ENCODE results near the gene SPTBN5.

SPTBN5 gene

DNA sequence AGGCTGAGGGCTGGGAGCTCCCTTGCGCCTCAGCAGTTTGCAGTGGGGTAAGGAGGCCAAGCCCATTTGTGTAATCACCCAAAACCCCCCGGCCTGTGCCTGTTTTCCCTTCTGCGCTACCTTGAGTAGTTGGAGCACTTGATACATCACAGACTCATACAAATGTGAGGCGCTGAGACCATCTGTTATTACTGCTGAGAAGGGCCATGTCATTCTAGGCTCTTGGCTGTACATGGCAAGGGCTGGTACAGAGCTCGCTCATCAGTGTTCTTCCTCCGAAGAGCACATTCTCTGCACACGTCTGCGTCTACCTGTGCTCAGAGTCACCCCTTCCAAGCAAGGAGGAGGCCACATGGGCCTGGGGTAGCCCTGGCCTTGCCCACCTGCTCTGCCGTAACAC is 45.9 kb downstream of the SPTBN5 start:
- H3K27me3 ChIP-seq (replicated peaks in 2 of 5; ENCODE audit: control insufficient read depth in 4 of 5, insufficient read depth in 5 of 5, low read length in 4 of 5) = peaks cover 0 to 9% (median 0%) of the 10 kb centered on the region in 5 experiments
- no peak for DNase-seq
- H3K4me3 ChIP-seq (ENCODE audit: control insufficient read depth in 1 of 7, extremely low read depth in 1 of 7, insufficient read depth in 4 of 7, low read depth in 2 of 7, low read length in 6 of 7) = no peak overlapping the region
- CTCF ChIA-PET = interaction anchor here (1.3 to 2.4 kb wide), 2 partner anchors 9 to 10 kb away, joined by 3 to 8 read pairs; partner anchors contain the start of gene PLA2G4B
- POLR2A ChIA-PET = interaction anchor here (0.6 kb wide), 1 partner anchor 1266 kb away, joined by 3 read pairs; no protein-coding TSS in a partner anchor
- no peaks in the 10 kb centered on the region for H3K4me1 ChIP-seq (ENCODE audit: control extremely low read depth in 1 of 4, control insufficient read depth in 4 of 4, insufficient read depth in 4 of 4, low read length in 3 of 4)
- no peak overlapping the region for H3K27ac ChIP-seq (ENCODE audit: insufficient read depth in 1 of 2, low read depth in 1 of 2, low read length in 2 of 2, poor library complexity in 1 of 2, severe bottlenecking in 2 of 2)
- peaks cover 0 to 40% (median 19%) of the 10 kb centered on the region in 4 experiments for H3K36me3 ChIP-seq (ENCODE audit: control insufficient read depth in 4 of 4, insufficient read depth in 4 of 4, low read length in 3 of 4)
- no peaks in the 10 kb centered on the region for H3K9me3 ChIP-seq (ENCODE audit: control extremely low read depth in 1 of 5, control insufficient read depth in 4 of 5, insufficient read depth in 2 of 5, low read depth in 1 of 5, low read length in 4 of 5)
- WGBS (ENCODE audit: insufficient coverage) = 97% methylated on average over 9 of the region's 9 CpGs

DNA sequence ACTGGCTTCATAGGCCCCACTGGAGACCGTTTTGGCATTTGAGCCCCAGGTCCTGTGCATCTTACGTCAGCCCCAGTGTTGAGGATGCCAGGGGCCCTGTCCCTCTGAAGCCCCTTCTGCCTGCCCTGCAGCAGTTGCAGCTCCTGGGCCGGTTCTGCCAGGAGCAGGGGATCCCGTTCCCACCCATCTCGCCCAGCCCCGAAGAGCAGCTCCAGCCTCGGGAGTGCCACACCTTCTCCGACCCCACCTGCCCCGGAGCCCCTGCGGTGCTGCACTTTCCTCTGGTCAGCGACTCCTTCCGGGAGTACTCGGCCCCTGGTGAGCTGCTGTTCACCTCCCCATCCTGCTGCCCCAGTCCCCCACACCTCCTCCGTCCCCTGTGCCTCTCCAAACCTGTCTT is 46.6 kb downstream of the SPTBN5 start:
- Histone ChIP-seq H3K4me3 (ENCODE audit: control insufficient read depth in 1 of 7, extremely low read depth in 1 of 7, insufficient read depth in 4 of 7, low read depth in 2 of 7, low read length in 6 of 7) (no peak overlapping the region), H3K9me3 (ENCODE audit: control extremely low read depth in 1 of 5, control insufficient read depth in 4 of 5, insufficient read depth in 2 of 5, low read depth in 1 of 5, low read length in 4 of 5) (no peaks in the 10 kb centered on the region), H3K4me1 (ENCODE audit: control extremely low read depth in 1 of 4, control insufficient read depth in 4 of 4, insufficient read depth in 4 of 4, low read length in 3 of 4) (no peaks in the 10 kb centered on the region), H3K27ac (ENCODE audit: insufficient read depth in 1 of 2, low read depth in 1 of 2, low read length in 2 of 2, poor library complexity in 1 of 2, severe bottlenecking in 2 of 2) (no peak overlapping the region), H3K36me3 (ENCODE audit: control insufficient read depth in 4 of 4, insufficient read depth in 4 of 4, low read length in 3 of 4) (peaks cover 0 to 40% (median 19%) of the 10 kb centered on the region in 4 experiments), H3K27me3 (replicated peaks in 2 of 5; ENCODE audit: control insufficient read depth in 4 of 5, insufficient read depth in 5 of 5, low read length in 4 of 5) (peaks cover 0 to 9% (median 0%) of the 10 kb centered on the region in 5 experiments)
- CTCF ChIA-PET = interaction anchor here (1.0 to 2.4 kb wide), 2 partner anchors 8 to 17 kb away, joined by 3 to 8 read pairs; partner anchors contain the start of gene PLA2G4B
- 98% methylated on average over 12 of the region's 14 CpGs for WGBS (ENCODE audit: insufficient coverage)
- POLR2A ChIA-PET = no interaction called here
- DNase-seq = no peak

DNA sequence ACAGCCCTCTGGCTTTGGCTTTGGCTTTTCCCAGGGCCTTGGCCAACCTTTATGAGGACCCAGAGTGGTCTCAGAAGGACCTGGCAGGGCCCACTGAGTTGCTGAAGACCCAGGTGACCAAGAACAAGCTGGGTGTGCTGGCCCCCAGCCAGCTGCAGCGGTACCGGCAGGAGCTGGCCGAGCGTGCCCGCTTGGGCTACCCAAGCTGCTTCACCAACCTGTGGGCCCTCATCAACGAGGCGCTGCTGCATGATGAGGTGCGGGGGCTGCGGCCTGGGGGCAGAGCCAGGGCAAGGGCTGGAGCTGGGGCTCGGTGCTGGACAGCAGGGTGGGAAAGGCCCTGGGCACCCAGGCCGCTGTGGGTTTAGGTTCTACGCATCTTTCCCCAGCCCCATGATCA is 49.0 kb downstream of the SPTBN5 start:
- Histone ChIP-seq H3K27me3 (replicated peaks in 2 of 5; ENCODE audit: control insufficient read depth in 4 of 5, insufficient read depth in 5 of 5, low read length in 4 of 5) (no peaks in the 10 kb centered on the region), H3K4me3 (ENCODE audit: control insufficient read depth in 1 of 7, extremely low read depth in 1 of 7, insufficient read depth in 4 of 7, low read depth in 2 of 7, low read length in 6 of 7) (no peak overlapping the region), H3K36me3 (ENCODE audit: control insufficient read depth in 4 of 4, insufficient read depth in 4 of 4, low read length in 3 of 4) (peaks cover 0 to 52% (median 19%) of the 10 kb centered on the region in 4 experiments), H3K27ac (ENCODE audit: insufficient read depth in 1 of 2, low read depth in 1 of 2, low read length in 2 of 2, poor library complexity in 1 of 2, severe bottlenecking in 2 of 2) (no peak overlapping the region), H3K9me3 (ENCODE audit: control extremely low read depth in 1 of 5, control insufficient read depth in 4 of 5, insufficient read depth in 2 of 5, low read depth in 1 of 5, low read length in 4 of 5) (no peaks in the 10 kb centered on the region), H3K4me1 (ENCODE audit: control extremely low read depth in 1 of 4, control insufficient read depth in 4 of 4, insufficient read depth in 4 of 4, low read length in 3 of 4) (peaks cover 0 to 6% (median 0%) of the 10 kb centered on the region in 4 experiments)
- POLR2A ChIA-PET = no interaction called here
- 81% methylated on average over 6 of the region's 12 CpGs for WGBS (ENCODE audit: insufficient coverage)
- no peak for DNase-seq
- CTCF ChIA-PET = interaction anchor here (1.1 to 1.5 kb wide), 4 partner anchors 13 to 77 kb away, joined by 3 to 4 read pairs (median 4); no protein-coding TSS in a partner anchor

DNA sequence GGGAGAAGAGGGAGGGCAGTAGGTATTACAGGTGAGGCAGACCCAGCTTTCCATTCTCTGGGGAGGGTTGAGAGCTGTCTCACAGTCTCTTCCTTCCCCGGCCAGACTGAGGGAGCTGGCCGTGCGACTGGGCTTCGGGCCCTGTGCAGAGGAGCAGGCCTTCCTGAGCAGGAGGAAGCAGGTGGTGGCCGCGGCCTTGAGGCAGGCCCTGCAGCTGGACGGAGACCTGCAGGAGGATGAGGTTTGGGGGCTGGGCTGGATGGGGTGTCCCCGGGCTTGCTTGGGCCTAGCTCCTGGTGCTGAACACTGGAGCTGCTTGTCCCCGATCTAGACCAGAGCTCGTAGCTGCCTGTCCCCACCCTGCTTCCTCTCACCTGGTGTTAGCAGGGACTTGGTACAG is 50.3 kb downstream of the SPTBN5 start:
- DNase-seq = peak in 1 of 3 donors; percentile 27
- no peaks in the 10 kb centered on the region for H3K9me3 ChIP-seq (ENCODE audit: control extremely low read depth in 1 of 5, control insufficient read depth in 4 of 5, insufficient read depth in 2 of 5, low read depth in 1 of 5, low read length in 4 of 5)
- H3K4me3 ChIP-seq (ENCODE audit: control insufficient read depth in 1 of 7, extremely low read depth in 1 of 7, insufficient read depth in 4 of 7, low read depth in 2 of 7, low read length in 6 of 7) = no peak overlapping the region
- ChIA-PET CTCF (interaction anchor here (1.1 to 1.5 kb wide), 2 partner anchors 11 to 12 kb away, joined by 4 read pairs; no protein-coding TSS in a partner anchor), POLR2A (no interaction called here)
- H3K4me1 ChIP-seq (ENCODE audit: control extremely low read depth in 1 of 4, control insufficient read depth in 4 of 4, insufficient read depth in 4 of 4, low read length in 3 of 4) = peaks cover 0 to 6% (median 0%) of the 10 kb centered on the region in 4 experiments
- no peaks in the 10 kb centered on the region for H3K27me3 ChIP-seq (replicated peaks in 2 of 5; ENCODE audit: control insufficient read depth in 4 of 5, insufficient read depth in 5 of 5, low read length in 4 of 5)
- H3K27ac ChIP-seq (ENCODE audit: insufficient read depth in 1 of 2, low read depth in 1 of 2, low read length in 2 of 2, poor library complexity in 1 of 2, severe bottlenecking in 2 of 2) = no peak overlapping the region
- peaks cover 0 to 49% (median 19%) of the 10 kb centered on the region in 4 experiments for H3K36me3 ChIP-seq (ENCODE audit: control insufficient read depth in 4 of 4, insufficient read depth in 4 of 4, low read length in 3 of 4)
- 87% methylated on average over 3 of the region's 10 CpGs for WGBS (ENCODE audit: insufficient coverage)

DNA sequence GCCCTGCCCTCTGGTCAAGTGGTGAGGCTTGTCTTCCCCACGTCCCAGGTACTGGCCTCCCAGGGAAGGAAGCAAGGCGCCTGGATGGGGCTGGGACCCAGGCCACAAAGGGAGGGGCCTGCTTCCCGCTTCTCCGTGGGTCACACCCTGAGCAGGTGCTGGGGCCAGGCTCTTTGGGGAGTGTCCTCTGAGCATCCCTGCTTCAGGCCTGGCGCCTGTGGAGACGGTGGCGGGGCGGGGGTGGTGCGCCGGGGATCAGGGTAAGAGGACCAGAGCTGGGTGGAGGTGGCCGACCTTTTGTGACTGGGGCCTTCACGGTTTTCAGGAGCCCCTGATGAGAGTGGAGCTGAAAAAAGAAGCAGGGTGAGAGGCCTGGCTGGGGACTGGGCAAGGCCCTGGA is 51.6 kb downstream of the SPTBN5 start:
- 75% methylated on average over 8 of the region's 12 CpGs for WGBS (ENCODE audit: insufficient coverage)
- Histone ChIP-seq H3K9me3 (ENCODE audit: control extremely low read depth in 1 of 5, control insufficient read depth in 4 of 5, insufficient read depth in 2 of 5, low read depth in 1 of 5, low read length in 4 of 5) (no peaks in the 10 kb centered on the region), H3K36me3 (ENCODE audit: control insufficient read depth in 4 of 4, insufficient read depth in 4 of 4, low read length in 3 of 4) (peaks cover 0 to 36% (median 15%) of the 10 kb centered on the region in 4 experiments), H3K4me3 (ENCODE audit: control insufficient read depth in 1 of 7, extremely low read depth in 1 of 7, insufficient read depth in 4 of 7, low read depth in 2 of 7, low read length in 6 of 7) (no peak overlapping the region), H3K27ac (ENCODE audit: insufficient read depth in 1 of 2, low read depth in 1 of 2, low read length in 2 of 2, poor library complexity in 1 of 2, severe bottlenecking in 2 of 2) (no peak overlapping the region), H3K4me1 (ENCODE audit: control extremely low read depth in 1 of 4, control insufficient read depth in 4 of 4, insufficient read depth in 4 of 4, low read length in 3 of 4) (peaks cover 0 to 6% (median 0%) of the 10 kb centered on the region in 4 experiments), H3K27me3 (replicated peaks in 2 of 5; ENCODE audit: control insufficient read depth in 4 of 5, insufficient read depth in 5 of 5, low read length in 4 of 5) (no peaks in the 10 kb centered on the region)
- CTCF ChIA-PET = interaction anchor here (1.4 kb wide), 1 partner anchor 11 kb away, joined by 5 read pairs; no protein-coding TSS in a partner anchor
- DNase-seq = no peak
- POLR2A ChIA-PET = no interaction called here

DNA sequence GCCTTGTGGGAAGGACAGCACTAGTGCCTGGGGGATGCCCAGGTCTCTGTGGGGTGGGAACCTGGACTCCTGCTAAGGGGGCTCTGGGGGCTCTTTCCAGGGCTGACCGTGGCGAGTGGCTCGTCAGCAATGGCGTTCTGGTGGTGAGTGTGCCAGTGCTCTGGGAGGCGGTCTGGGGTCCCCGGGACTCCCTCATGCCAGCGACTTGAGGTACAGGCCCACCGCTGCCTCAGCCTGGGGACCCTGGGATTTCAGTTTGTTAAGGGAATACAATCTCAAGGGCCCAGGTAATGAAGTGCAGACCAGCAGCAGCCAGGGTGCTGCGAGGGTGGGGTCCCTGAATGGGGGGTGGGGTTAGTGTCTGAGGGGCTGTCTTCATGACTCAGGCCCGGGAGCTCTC is 52.7 kb downstream of the SPTBN5 start:
- Histone ChIP-seq H3K4me3 (ENCODE audit: control insufficient read depth in 1 of 7, extremely low read depth in 1 of 7, insufficient read depth in 4 of 7, low read depth in 2 of 7, low read length in 6 of 7) (no peak overlapping the region), H3K9me3 (ENCODE audit: control extremely low read depth in 1 of 5, control insufficient read depth in 4 of 5, insufficient read depth in 2 of 5, low read depth in 1 of 5, low read length in 4 of 5) (no peaks in the 10 kb centered on the region), H3K27me3 (replicated peaks in 2 of 5; ENCODE audit: control insufficient read depth in 4 of 5, insufficient read depth in 5 of 5, low read length in 4 of 5) (no peaks in the 10 kb centered on the region), H3K36me3 (ENCODE audit: control insufficient read depth in 4 of 4, insufficient read depth in 4 of 4, low read length in 3 of 4) (peaks cover 0 to 26% (median 10%) of the 10 kb centered on the region in 4 experiments), H3K27ac (ENCODE audit: insufficient read depth in 1 of 2, low read depth in 1 of 2, low read length in 2 of 2, poor library complexity in 1 of 2, severe bottlenecking in 2 of 2) (no peak overlapping the region), H3K4me1 (ENCODE audit: control extremely low read depth in 1 of 4, control insufficient read depth in 4 of 4, insufficient read depth in 4 of 4, low read length in 3 of 4) (peaks cover 0 to 6% (median 0%) of the 10 kb centered on the region in 4 experiments)
- DNase-seq = no peak
- WGBS (ENCODE audit: insufficient coverage) = 100% methylated on average over 6 of the region's 10 CpGs
- ChIA-PET POLR2A (no interaction called here), CTCF (interaction anchor here (1.3 kb wide), 2 partner anchors 11 to 61 kb away, joined by 3 read pairs; no protein-coding TSS in a partner anchor)

DNA sequence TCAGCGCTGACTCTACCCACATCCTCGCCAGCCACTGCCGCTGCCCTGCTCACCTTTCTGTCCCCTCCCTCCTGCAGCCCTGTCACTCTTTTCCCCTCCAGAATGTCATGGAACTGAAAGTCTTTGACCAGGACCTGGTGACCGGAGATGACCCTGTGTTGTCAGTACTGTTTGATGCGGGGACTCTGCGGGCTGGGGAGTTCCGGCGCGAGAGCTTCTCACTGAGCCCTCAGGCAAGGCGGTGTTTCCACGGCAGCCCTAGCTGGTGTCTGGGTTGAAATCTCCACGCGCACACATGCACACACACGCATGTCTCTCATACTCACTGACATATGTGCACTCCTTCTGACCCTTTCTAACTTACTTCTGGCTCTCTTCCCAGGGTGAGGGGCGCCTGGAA is 53.2 kb downstream of the SPTBN5 start:
- Histone ChIP-seq H3K4me1 (ENCODE audit: control extremely low read depth in 1 of 4, control insufficient read depth in 4 of 4, insufficient read depth in 4 of 4, low read length in 3 of 4) (peaks cover 0 to 6% (median under 1%) of the 10 kb centered on the region in 4 experiments), H3K36me3 (ENCODE audit: control insufficient read depth in 4 of 4, insufficient read depth in 4 of 4, low read length in 3 of 4) (peaks cover 0 to 22% (median 9%) of the 10 kb centered on the region in 4 experiments), H3K9me3 (ENCODE audit: control extremely low read depth in 1 of 5, control insufficient read depth in 4 of 5, insufficient read depth in 2 of 5, low read depth in 1 of 5, low read length in 4 of 5) (no peaks in the 10 kb centered on the region), H3K27me3 (replicated peaks in 2 of 5; ENCODE audit: control insufficient read depth in 4 of 5, insufficient read depth in 5 of 5, low read length in 4 of 5) (no peaks in the 10 kb centered on the region), H3K4me3 (ENCODE audit: control insufficient read depth in 1 of 7, extremely low read depth in 1 of 7, insufficient read depth in 4 of 7, low read depth in 2 of 7, low read length in 6 of 7) (no peak overlapping the region), H3K27ac (ENCODE audit: insufficient read depth in 1 of 2, low read depth in 1 of 2, low read length in 2 of 2, poor library complexity in 1 of 2, severe bottlenecking in 2 of 2) (no peak overlapping the region)
- WGBS (ENCODE audit: insufficient coverage) = 97% methylated on average over 14 of the region's 15 CpGs
- POLR2A ChIA-PET = no interaction called here
- CTCF ChIA-PET = interaction anchor here (0.8 to 3.7 kb wide), 5 partner anchors 9 to 67 kb away, joined by 3 to 11 read pairs (median 3); no protein-coding TSS in a partner anchor
- no peak for DNase-seq

All from common myeloid progenitor, CD34-positive (primary cell).